IMR-90 (cell line): Measurements from ENCODE around the gene PTPRF.

Experiments
- CHD1 ChIP-seq: IDR thresholded peaks from 2 replicates; pipeline ENCODE4 v1.6.1; 2012; ENCODE audit warnings: low read depth, low read length, improper control_type of control experiment
- CTCF ChIP-seq: conservative IDR thresholded peaks from 2 replicates; pipeline ENCODE4 v1.5.1; 2012; ENCODE audit warnings: mild to moderate bottlenecking, low read depth, low read length, improper control_type of control experiment
- FOS ChIP-seq: fragments of 150-350 bp; IDR thresholded peaks from 2 replicates; pipeline ENCODE4 v1.6.1; 2016; ENCODE audit warnings: low read depth, low read length
- MAFK ChIP-seq: IDR thresholded peaks from 2 replicates; pipeline ENCODE4 v1.6.1; 2012; ENCODE audit warnings: low read depth, low read length, improper control_type of control experiment
- MXI1 ChIP-seq: IDR thresholded peaks from 2 replicates; pipeline ENCODE4 v1.6.1; 2012; ENCODE audit warnings: low read depth, mild to moderate bottlenecking, low read length, moderate library complexity, borderline replicate concordance
- POLR2A ChIP-seq: IDR thresholded peaks from 2 replicates; pipeline ENCODE4 v1.6.1; 2012; ENCODE audit warnings: mild to moderate bottlenecking, low read depth, low read length
- RAD21 ChIP-seq: IDR thresholded peaks from 2 replicates; pipeline ENCODE4 v1.6.1; 2012; ENCODE audit warnings: low read length, improper control_type of control experiment
- RFX5 ChIP-seq: IDR thresholded peaks from 2 replicates; pipeline ENCODE4 v1.8.0; 2012; ENCODE audit warnings: low read depth, mild to moderate bottlenecking, low read length, moderate library complexity
- SMC3 ChIP-seq: fragments of 150-350 bp; IDR thresholded peaks from 2 replicates; pipeline ENCODE4 v1.6.1; 2016; ENCODE audit warnings: low read depth, mild to moderate bottlenecking, antibody characterized with exemption, low read length, moderate library complexity
- USF2 ChIP-seq: fragments of 150-350 bp; IDR thresholded peaks from 2 replicates; pipeline ENCODE4 v1.6.1; 2017; ENCODE audit warnings: mild to moderate bottlenecking, antibody characterized with exemption, low read length, low read depth

GRCh38 chr1:43537423-43538142, 6.9 kb downstream of the PTPRF start:
- TF ChIP-seq CTCF (no peak), FOS (no peak), POLR2A (no peak), RAD21 (no peak), CHD1 (no peak), SMC3 (no peak), USF2 (no peak), RFX5 (no peak), MAFK (no peak), MXI1 (no peak)
